Caki2 (cell line): ENCODE measurements around the gene CCDC171. TPM values are rescaled to one million over a fixed set of nuclear protein-coding genes. Genes with fewer than 3 reads are reported as not detected.
A peak's percentile ranks its signal among the peaks of the same experiment; 100 is the strongest.

Experiments
- DNase-seq: peaks from one replicate; pipeline ENCODE4 v3.0.0-alpha.2; 2015; ENCODE audit warnings: low read depth
- in situ Hi-C: cut with HindIII; loops from 2 replicates; pipeline ENCODE4 v1.10.0; 2016; ENCODE audit warnings: low sequenced_read_pairs, low pct_unique_long_range_greater_than_20kb, mixed read lengths
- total RNA-seq: library from RNA; depleted of rRNA; stranded (reverse); fragments of >200 nt; shearing (Covaris generic); gene quantifications from 2 replicates; pipeline ENCODE4 v1.2.3, GENCODE V29; 2014; ENCODE audit warnings: low replicate concordance; rRNA removed

Gene CCDC171
- total RNA-seq, 1 experiment from 2014 or later = 0.47 TPM

GRCh38 chr9:16001856-16002255 is 449.0 kb downstream of the CCDC171 start:
- no peak for DNase-seq
- in situ Hi-C loops = no loop called here

GRCh38 chr9:16002816-16003215 is 450.0 kb downstream of the CCDC171 start:
- no peak for DNase-seq
- in situ Hi-C loops = no loop called here

GRCh38 chr9:16003785-16004184 is 450.9 kb downstream of the CCDC171 start:
- in situ Hi-C loops = no loop called here

GRCh38 chr9:16004613-16005012 is 451.8 kb downstream of the CCDC171 start:
- in situ Hi-C loops = no loop called here
- no peak for DNase-seq

More at GRCh38 chr9:16003785-16004184, 450.9 kb downstream of the CCDC171 start:
- DNase-seq = no peak

- no peak for DNase-seq
- in situ Hi-C loops = no loop called here
Observed at GRCh38 chr9:16010221-16010620, 457.4 kb downstream of the CCDC171 start.

- in situ Hi-C loops = no loop called here
- DNase-seq = no peak
Observed at GRCh38 chr9:16012621-16013020, 459.8 kb downstream of the CCDC171 start.

- in situ Hi-C loops = no loop called here
- DNase-seq = no peak
Observed at GRCh38 chr9:16013366-16013765, 460.5 kb downstream of the CCDC171 start.

- in situ Hi-C loops = no loop called here
- no peak for DNase-seq
Observed at GRCh38 chr9:16013826-16014225, 461.0 kb downstream of the CCDC171 start.

GRCh38 chr9:16022228-16022627 is 469.4 kb downstream of the CCDC171 start:
- in situ Hi-C loops = no loop called here
- DNase-seq = no peak

- in situ Hi-C loops = no loop called here
- peak; percentile 58 for DNase-seq
Observed at GRCh38 chr9:16023446-16023845, 470.6 kb downstream of the CCDC171 start.

Other genes with a start within 250 kb of the CCDC171 start
- 0.81 and 8.0 TPM in 2 replicates for gene TTC39B, start 245.8 kb upstream of the CCDC171 start, total RNA-seq
- gene SNAPC3, start 130.2 kb upstream of the CCDC171 start, total RNA-seq = 10.4 and 26.7 TPM in 2 replicates
- gene PSIP1, start 42.1 kb upstream of the CCDC171 start, total RNA-seq = 24.8 and 41.8 TPM in 2 replicates